22Rv1 (cell line): ENCODE results near the gene ADAMTS10.

Source experiments
- H3K27ac ChIP-seq: fragments of 450-650 bp; 2 replicates; pipeline ENCODE4 v1.5.1; 2017
- CTCF ChIP-seq: fragments of 450-650 bp; IDR thresholded peaks from 2 replicates; pipeline ENCODE4 v1.5.1; 2017; ENCODE audit warnings: mild to moderate bottlenecking
- ZFX ChIP-seq: fragments of 450-650 bp; IDR thresholded peaks from 2 replicates; pipeline ENCODE4 v1.6.1; 2017; ENCODE audit warnings: antibody characterized with exemption, borderline replicate concordance

The ADAMTS10 gene

DNA sequence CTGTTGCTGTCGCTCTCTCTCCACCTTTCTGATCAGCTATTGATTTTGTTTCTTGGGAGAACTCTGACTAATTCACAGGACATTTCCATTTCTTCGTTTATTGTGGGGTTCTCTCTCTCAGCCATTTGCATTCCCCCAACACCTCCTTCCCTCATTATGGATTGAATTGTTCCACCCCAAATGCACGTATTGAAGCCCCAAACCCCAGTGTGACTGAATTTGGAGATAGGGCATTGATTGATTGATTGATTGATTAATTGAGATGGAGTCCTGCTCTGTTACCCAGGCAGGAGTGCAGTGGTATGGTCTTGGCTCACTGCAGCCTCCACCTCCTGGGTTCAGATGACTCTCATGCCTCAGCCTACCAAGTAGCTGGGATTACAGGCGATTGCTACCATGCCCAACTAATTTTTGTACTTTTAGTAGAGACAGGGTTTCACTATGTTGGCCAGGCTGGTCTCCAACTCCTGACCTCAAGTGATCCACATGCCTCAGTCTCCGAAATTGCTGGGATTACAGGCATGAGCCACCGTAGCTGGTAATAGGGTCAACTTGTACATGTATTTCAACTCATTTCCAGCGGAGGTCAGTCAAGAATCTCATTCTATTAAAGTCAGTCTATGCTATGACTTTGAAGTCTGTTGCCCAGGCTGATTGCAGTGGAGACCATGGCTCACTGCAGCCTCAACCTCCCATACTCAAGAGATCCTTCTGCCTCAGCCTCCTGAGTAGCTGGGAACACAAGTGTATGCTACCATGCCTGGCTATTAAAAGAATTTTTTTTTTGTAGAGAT is 33.5 kb upstream of the ADAMTS10 start:
- TF ChIP-seq ZFX: no peak
- no peak for TF ChIP-seq CTCF
- no peak overlapping the region for H3K27ac ChIP-seq

- no peak overlapping the region for H3K27ac ChIP-seq
- TF ChIP-seq ZFX (no peak), CTCF (no peak)
These were observed 32.0 kb upstream of the ADAMTS10 start for GRCh38 chr19:8642561-8642960.

GRCh38 chr19:8641908-8642547 is 31.5 kb upstream of the ADAMTS10 start:
- H3K27ac ChIP-seq: no peak overlapping the region
- TF ChIP-seq CTCF (peak; percentile 51), ZFX (no peak)

DNA sequence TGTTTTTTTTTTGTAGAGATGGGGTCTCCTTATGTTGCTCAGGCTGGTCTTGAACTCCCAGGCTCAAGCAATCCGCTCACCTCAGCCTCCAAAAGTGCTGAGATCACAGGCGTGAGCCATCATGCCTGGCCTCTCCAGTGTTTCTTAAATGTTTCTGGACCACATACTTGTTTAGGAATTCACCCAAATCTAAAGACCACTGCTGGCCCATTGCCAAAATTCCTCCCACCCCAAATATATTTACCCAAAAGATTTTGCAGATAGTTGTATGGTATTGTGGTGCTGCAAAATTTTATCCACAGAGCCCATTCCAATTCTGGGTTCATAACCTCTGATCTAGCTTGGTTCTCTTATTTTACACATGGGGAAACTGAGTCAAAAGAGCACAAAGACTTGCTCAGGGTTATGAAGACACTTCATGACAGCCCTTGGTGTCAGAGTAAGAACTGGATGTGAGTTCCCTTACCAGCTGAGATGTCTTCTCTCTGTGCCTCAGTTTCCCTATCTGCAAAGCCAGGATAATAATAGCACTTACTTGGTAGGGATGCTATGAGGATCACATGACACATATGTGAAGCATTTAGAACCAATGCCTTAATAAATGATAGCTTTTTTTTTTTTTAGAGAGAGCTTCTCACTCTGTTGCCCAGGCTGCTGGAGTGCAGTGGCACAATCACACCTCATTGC is 30.8 kb upstream of the ADAMTS10 start:
- TF ChIP-seq CTCF: no peak
- TF ChIP-seq ZFX: no peak
- no peak overlapping the region for H3K27ac ChIP-seq

- no peak overlapping the region for H3K27ac ChIP-seq
- TF ChIP-seq ZFX (no peak), CTCF (no peak)
These were observed 30.0 kb upstream of the ADAMTS10 start for GRCh38 chr19:8640402-8641004.

GRCh38 chr19:8639821-8640401 is 29.4 kb upstream of the ADAMTS10 start:
- no peak overlapping the region for H3K27ac ChIP-seq
- TF ChIP-seq CTCF (no peak), ZFX (no peak)
